ENCODE measurements around the gene MAP6D1. TPM values are rescaled to one million over a fixed set of nuclear protein-coding genes. Genes with fewer than 3 reads are reported as not detected.

Gene MAP6D1
- 5.4 and 10.4 TPM in 2 replicates for total RNA-seq (2014; rRNA removed; shearing (Covaris generic))

- peak; percentile 67 for DNase-seq (ENCODE audit: low spot score)
Observed at GRCh38 chr3:183825456-183826161, at the start of gene MAP6D1. TSS of gene MAP6D1 (minus strand) at chr3:183825577. CDS start at chr3:183825547, 30 bp downstream.

DNA sequence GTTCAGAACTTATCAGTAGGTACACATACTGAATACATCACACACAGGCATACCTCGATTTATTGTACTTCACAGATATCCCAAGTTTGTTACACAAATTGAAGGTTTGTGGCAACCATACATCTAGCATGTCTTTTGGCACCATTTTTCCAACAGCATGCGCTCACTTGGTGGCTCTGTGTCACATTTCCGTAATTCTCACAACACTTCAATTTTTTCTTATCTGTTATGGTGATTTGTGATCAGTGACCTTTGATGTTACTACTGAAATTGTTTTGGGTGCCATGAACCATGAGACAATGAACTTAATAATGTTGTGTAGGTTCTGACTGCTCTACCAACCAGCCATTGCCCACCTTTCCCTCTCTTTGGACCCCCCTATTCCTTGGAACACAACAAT lies 48.5 kb upstream of the MAP6D1 start:
- no peak for DNase-seq (ENCODE audit: low spot score)

DNA sequence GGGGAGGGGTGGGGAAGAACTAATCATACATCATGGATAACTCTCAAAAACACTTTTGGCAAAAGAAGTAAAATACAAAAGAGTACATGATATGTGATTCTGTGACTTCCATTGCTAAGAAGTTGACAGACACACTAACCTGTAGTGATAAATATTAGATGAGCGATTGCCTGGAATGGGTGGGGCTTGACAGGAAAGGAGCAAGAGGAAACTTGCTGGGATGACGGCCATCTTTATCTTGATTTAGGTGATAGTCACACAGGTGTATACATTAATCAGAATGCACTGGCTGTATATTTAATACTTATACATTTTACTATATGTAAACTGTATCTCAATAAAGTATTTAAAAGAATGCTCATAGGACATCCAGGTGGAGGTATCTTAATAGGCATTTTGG lies 46.2 kb upstream of the MAP6D1 start:
- DNase-seq (ENCODE audit: low spot score): no peak

GRCh38 chr3:183870563-183870962 lies 45.2 kb upstream of the MAP6D1 start:
- no peak for DNase-seq (ENCODE audit: low spot score)

DNA sequence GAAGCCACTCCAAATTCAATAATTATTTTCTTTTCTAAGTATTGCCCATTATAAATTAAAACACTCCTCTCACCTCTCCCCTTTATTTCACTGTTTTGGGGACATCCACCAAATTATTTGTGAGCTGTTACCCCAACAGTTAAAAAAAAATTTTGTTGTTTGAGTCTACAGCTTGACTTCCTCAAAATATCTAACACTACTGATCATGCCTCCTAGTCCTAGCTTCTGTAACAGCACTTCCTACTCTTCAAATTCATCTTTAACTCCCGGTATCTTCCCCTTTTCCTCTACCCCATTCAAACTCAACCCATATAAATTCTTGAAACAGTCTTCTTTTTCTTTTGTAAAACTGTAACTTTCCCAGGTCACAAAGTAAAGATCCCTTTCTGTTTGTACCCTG lies 43.4 kb upstream of the MAP6D1 start:
- no peak for DNase-seq (ENCODE audit: low spot score)

DNA sequence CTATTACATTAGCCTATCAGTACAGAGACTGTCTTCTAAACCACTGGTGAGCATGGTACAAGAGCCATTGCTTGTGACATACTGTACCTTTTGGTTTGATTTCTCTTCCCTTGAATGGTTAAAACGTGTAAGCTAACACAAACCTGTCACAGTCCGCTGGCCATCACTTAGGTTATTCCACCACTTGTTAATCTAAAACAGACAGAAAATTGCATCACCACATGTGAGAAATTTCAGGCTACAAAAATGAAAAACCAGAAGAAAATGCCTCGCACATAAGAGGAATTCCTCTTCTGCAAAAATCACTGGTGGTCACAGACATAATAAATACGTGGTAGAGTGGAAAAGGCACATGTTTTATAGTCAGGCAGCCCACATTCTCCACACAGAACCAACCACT lies 37.2 kb upstream of the MAP6D1 start:
- DNase-seq (ENCODE audit: low spot score): no peak

GRCh38 chr3:183857863-183858262 lies 32.5 kb upstream of the MAP6D1 start:
- DNase-seq (ENCODE audit: low spot score): no peak

- no peak for DNase-seq (ENCODE audit: low spot score)
Observed at GRCh38 chr3:183854318-183855035, 29.1 kb upstream of the MAP6D1 start.

DNA sequence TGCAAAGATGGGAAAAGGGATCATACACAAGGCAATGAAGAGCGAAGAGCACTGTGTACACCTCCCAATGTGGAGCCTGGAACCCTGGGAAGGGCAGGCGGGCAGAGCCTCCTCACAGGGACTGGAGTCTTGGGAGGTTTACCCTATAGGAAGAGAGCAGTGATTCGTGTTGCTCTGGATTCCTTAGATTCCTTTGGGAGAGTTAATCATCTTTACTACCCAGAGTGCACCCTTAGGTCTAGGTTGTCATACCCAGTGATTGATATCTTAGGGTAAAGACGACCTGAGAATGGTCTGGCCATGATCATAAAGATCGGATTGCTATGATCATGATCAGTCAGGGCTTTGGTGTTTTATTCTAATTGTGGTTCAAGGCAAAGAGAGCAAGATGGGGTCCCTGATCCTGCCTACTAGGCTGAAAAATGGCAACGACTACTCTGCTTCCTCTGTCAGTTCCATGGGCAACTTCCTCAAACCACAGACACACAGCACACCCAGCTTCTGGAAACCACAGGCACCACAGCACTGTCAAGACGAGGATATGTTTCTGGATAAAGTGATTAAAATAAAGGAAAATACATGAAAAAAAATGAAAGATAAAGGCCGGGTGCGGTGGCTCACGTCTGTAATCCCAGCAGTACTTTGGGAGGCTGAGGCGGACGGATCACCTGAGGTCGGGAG lies 20.4 kb upstream of the MAP6D1 start:
- DNase-seq (ENCODE audit: low spot score): peak; percentile 53

- peak; percentile 16 for DNase-seq (ENCODE audit: low spot score)
Observed at GRCh38 chr3:183845090-183845489, 19.7 kb upstream of the MAP6D1 start.

- DNase-seq (ENCODE audit: low spot score): peak; percentile 17
Observed at GRCh38 chr3:183844606-183845005, 19.2 kb upstream of the MAP6D1 start.

- DNase-seq (ENCODE audit: low spot score): no peak
Observed at GRCh38 chr3:183839751-183840150, 14.4 kb upstream of the MAP6D1 start.

DNA sequence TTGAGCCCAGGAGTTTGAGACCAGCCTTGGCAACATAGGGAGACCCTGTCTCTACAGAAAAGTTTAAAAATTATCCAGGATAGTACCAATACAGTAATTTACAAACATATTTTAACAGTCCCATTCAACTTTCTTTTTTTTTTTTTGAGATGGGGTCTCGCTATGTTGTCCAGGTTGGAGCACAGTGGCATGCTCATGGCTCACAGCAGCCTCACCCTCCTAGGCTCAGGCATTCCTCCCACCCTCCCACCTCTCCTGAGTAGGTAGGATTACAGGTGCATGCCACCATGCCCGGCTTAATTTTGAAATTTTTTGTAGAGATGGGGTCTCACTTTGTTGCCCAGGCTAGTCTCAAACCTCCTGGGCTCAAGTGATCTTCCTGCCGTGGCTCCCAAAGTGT lies 12.5 kb upstream of the MAP6D1 start:
- DNase-seq (ENCODE audit: low spot score): no peak

DNA sequence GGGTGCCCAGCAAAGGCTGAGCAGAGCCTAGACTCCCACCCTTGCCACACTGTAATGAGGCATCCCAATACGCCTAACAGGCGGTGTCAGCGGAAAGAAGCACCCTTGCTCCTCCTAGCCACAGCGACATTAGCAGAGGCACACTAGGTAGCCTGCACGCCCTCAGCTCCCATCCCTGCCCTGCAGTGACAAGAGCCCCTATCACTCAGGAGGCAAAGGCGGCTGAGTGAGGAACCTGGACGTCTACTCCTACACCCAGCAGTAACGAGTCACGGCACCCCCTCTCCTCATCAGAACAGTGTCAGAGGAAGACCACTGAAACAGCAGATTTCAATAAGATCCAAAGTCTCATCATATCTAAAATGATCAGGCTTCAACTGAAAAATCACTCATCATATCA lies 12.0 kb upstream of the MAP6D1 start:
- no peak for DNase-seq (ENCODE audit: low spot score)

DNA sequence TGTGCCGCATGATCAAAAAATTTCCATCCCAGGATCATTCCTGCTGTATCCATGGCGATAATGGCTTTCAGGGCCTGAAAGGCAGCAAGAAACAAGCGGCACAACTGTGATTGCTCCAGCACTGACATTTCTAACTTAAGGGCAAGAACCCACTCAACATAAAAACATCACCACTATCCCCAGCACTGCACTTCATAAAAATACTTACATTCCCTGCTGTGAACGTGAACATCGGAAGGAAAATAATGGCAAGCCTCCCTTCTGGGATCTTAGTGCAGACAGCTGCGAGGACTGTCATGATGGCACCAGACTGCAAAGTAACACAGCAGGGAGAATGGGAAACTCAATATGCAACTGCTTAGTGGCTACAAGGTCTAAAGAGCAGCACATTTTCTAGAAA lies 8.1 kb upstream of the MAP6D1 start:
- DNase-seq (ENCODE audit: low spot score): no peak

- DNase-seq (ENCODE audit: low spot score): no peak
Observed at GRCh38 chr3:183830187-183830586, 4.8 kb upstream of the MAP6D1 start.

DNA sequence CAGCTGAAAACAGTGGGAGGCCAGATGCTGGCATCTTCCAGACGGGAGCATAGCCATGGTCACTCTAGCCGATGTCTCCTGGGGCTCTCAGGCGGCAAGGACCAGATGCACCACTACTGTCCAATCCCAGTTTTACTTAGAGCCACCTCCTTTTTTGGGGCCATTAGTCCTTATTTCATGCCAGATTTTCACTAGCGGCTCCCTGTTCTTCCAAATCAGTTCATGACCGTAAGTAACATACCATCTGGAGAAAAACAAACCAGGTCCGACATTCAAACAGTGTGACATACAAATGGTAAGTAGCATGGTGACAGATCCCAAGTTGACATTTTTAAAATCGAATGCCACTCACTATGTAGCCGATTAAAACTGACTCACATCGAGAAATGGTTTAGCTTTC lies 4.1 kb upstream of the MAP6D1 start:
- DNase-seq (ENCODE audit: low spot score): no peak

- no peak for DNase-seq (ENCODE audit: low spot score)
Observed at GRCh38 chr3:183828538-183828870, 3.1 kb upstream of the MAP6D1 start.

GRCh38 chr3:183827809-183828537 lies 2.6 kb upstream of the MAP6D1 start:
- no peak for DNase-seq (ENCODE audit: low spot score)

- DNase-seq (ENCODE audit: low spot score): no peak
Observed at GRCh38 chr3:183826448-183827250, 1.3 kb upstream of the MAP6D1 start.

- peak; percentile 12 for DNase-seq (ENCODE audit: low spot score)
Observed at GRCh38 chr3:183824761-183825455, 469 bp downstream of the MAP6D1 start.
